ENCODE measurements around the gene UBE2E1.
A peak's percentile ranks its signal among the peaks of the same experiment; 100 is the strongest.
"Not testable (repeated sequence)": the region's sequence is repeated elsewhere in the genome, so short reads cannot be mapped to it uniquely, and the experiment has no call there.

UBE2E1 gene

GRCh38 chr3:23837286-23837685 lies 31.5 kb downstream of the UBE2E1 start:
- Histone ChIP-seq H3K36me3 (peaks cover 0 to 36% (median 14%) of the 10 kb centered on the region in 11 experiments; a peak in 16 of 22 replicates), H3K9me3 (replicated peaks in 1 of 11) (no peaks in the 10 kb centered on the region), H4K20me1 (peaks cover 11 to 100% (median 80%) of the 10 kb centered on the region in 11 experiments; a peak in 21 of 22 replicates), H3K4me3 (no peak overlapping the region), H3K4me2 (peak overlapping the region in 9 of 11 experiments; percentile 53 to 92 (median 86); a peak in 14 of 22 replicates), H3K27me3 (no peaks in the 10 kb centered on the region), H3K9ac (no peak overlapping the region), H3K4me1 (peaks cover 48 to 62% (median 52%) of the 10 kb centered on the region in 10 experiments), H3K27ac (no peak overlapping the region; a peak in 1 of 22 replicates)
- no peak for TF ChIP-seq Cebpa-rat (IDR thresholded peaks at IDR 0.05)

DNA sequence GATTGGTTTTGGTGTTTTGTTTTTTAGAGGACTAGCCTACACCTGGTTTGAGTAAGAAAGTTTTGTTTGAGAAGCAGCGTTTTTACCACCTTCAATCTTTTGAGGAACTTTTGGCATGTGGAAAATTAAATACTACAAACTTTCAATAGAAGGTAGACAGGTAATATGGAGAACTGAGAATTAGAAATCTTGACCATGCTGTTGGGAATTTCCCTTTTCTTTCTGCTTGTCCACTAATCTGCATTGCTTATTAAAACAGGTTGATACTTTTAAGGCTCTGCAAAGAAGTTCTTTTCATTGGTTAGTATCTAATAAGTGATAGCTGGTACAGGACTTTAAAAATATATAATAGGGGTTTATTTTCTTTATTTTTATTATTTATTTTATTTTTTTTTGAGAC lies 31.9 kb downstream of the UBE2E1 start:
- Histone ChIP-seq H3K27ac (no peak overlapping the region), H3K9me3 (replicated peaks in 1 of 11) (no peaks in the 10 kb centered on the region), H3K4me2 (peak overlapping the region in 3 of 11 experiments; percentile 18 to 86 (median 62); a peak in 3 of 22 replicates), H3K27me3 (no peaks in the 10 kb centered on the region), H3K4me3 (no peak overlapping the region), H3K9ac (no peak overlapping the region), H3K36me3 (peaks cover 0 to 36% (median 14%) of the 10 kb centered on the region in 11 experiments; a peak in 15 of 22 replicates), H4K20me1 (peaks cover 11 to 100% (median 80%) of the 10 kb centered on the region in 11 experiments; a peak in 21 of 22 replicates), H3K4me1 (peaks cover 44 to 58% (median 48%) of the 10 kb centered on the region in 10 experiments)
- TF ChIP-seq Cebpa-rat (IDR thresholded peaks at IDR 0.05) = no peak

- no peak overlapping the region for H3K27ac ChIP-seq
- no peaks in the 10 kb centered on the region for H3K27me3 ChIP-seq
- H3K4me2 ChIP-seq = no peak overlapping the region
- no peak for TF ChIP-seq Cebpa-rat (IDR thresholded peaks at IDR 0.05)
- H3K36me3 ChIP-seq = peaks cover 0 to 56% (median 31%) of the 10 kb centered on the region in 11 experiments; a peak in 19 of 22 replicates
- no peaks in the 10 kb centered on the region for H3K9me3 ChIP-seq (replicated peaks in 1 of 11)
- H3K4me3 ChIP-seq = no peak overlapping the region
- H4K20me1 ChIP-seq = peaks cover 27 to 100% (median 89%) of the 10 kb centered on the region in 11 experiments; a peak in 21 of 22 replicates
- H3K9ac ChIP-seq = no peak overlapping the region
- H3K4me1 ChIP-seq = peaks cover 21 to 57% (median 30%) of the 10 kb centered on the region in 10 experiments
Measured at GRCh38 chr3:23840521-23840920, 34.8 kb downstream of the UBE2E1 start.

DNA sequence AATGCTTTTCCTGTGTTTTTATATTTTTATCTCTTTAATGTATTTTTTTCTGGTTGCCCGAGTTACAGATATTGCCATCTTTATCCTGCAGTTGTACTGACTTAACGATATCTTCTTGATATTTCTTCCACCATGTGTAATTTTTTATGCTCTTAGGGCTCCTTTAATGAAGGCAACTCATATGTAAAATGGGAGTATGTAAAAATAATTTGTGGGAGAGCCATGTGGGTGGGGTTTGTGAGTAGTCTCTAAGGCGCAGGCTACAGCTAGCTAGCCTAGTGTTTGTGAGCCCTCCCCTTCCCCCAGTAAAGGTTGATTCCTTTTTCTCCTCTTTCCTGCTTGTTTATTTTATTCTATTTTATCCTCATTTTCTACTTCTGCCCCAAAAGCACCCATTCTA lies 38.1 kb downstream of the UBE2E1 start:
- no peak overlapping the region for H3K27ac ChIP-seq
- H3K4me3 ChIP-seq = no peak overlapping the region
- H4K20me1 ChIP-seq = peaks cover 37 to 100% (median 92%) of the 10 kb centered on the region in 11 experiments; a peak in 21 of 22 replicates
- peaks cover 0 to 10% (median 3%) of the 10 kb centered on the region in 11 experiments; a peak in 9 of 22 replicates for H3K9me3 ChIP-seq (replicated peaks in 1 of 11)
- peaks cover 6 to 34% (median 10%) of the 10 kb centered on the region in 10 experiments; a peak in 16 of 20 replicates for H3K4me1 ChIP-seq
- H3K9ac ChIP-seq = no peak overlapping the region
- no peak for TF ChIP-seq Cebpa-rat (IDR thresholded peaks at IDR 0.05)
- peak overlapping the region in 1 of 11 experiments; percentile 78; a peak in 1 of 22 replicates for H3K4me2 ChIP-seq
- peaks cover 0 to 69% (median 33%) of the 10 kb centered on the region in 11 experiments; a peak in 19 of 22 replicates for H3K36me3 ChIP-seq
- H3K27me3 ChIP-seq = no peaks in the 10 kb centered on the region

- H4K20me1 ChIP-seq = peaks cover 34 to 100% (median 91%) of the 10 kb centered on the region in 11 experiments; a peak in 21 of 22 replicates
- peaks cover 6 to 34% (median 10%) of the 10 kb centered on the region in 10 experiments; a peak in 15 of 20 replicates for H3K4me1 ChIP-seq
- peak overlapping the region in 8 of 11 experiments; percentile 7 to 78 (median 36); a peak in 10 of 22 replicates for H3K4me2 ChIP-seq
- no peak overlapping the region for H3K4me3 ChIP-seq
- peaks cover 5 to 78% (median 47%) of the 10 kb centered on the region in 11 experiments; a peak in 21 of 22 replicates for H3K36me3 ChIP-seq
- TF ChIP-seq Cebpa-rat (IDR thresholded peaks at IDR 0.05) = no peak
- H3K9ac ChIP-seq = no peak overlapping the region
- no peaks in the 10 kb centered on the region for H3K27me3 ChIP-seq
- H3K9me3 ChIP-seq (replicated peaks in 1 of 11) = peaks cover 4 to 25% (median 13%) of the 10 kb centered on the region in 11 experiments; a peak in 18 of 22 replicates
- H3K27ac ChIP-seq = peak overlapping the region in 1 of 11 experiments; percentile 19; a peak in 1 of 22 replicates
Measured at GRCh38 chr3:23845326-23846216, 39.8 kb downstream of the UBE2E1 start.

DNA sequence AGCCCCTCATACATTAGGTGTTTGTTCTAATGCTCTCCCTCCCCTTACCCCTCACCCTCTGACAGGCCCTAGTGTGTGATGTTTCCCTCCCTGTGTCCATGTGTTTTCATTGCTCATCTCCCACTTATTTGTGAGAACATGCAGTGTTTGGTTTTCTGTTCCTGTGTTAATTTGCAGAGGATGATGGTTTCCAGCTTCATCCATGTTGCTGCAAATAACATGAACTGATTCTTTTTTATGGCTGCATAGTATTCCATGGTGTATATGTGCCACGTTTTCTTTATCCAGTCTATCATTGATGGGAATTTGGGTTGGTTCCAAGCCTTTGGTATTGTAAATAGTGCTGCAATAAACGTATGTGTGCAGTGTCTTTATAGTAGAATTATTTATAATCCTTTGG lies 43.7 kb downstream of the UBE2E1 start:
- peaks cover 13 to 46% (median 34%) of the 10 kb centered on the region in 11 experiments for H3K9me3 ChIP-seq (replicated peaks in 1 of 11)
- H3K9ac ChIP-seq, H3K4me3 ChIP-seq, H3K27ac ChIP-seq, H3K4me2 ChIP-seq, H3K27me3 ChIP-seq: not testable (repeated sequence)
- H3K36me3 ChIP-seq = peaks cover 22 to 83% (median 65%) of the 10 kb centered on the region in 11 experiments
- H3K4me1 ChIP-seq = peaks cover 6 to 29% (median 9%) of the 10 kb centered on the region in 10 experiments; a peak in 15 of 20 replicates
- peaks cover 31 to 100% (median 93%) of the 10 kb centered on the region in 11 experiments; a peak in 21 of 22 replicates for H4K20me1 ChIP-seq

DNA sequence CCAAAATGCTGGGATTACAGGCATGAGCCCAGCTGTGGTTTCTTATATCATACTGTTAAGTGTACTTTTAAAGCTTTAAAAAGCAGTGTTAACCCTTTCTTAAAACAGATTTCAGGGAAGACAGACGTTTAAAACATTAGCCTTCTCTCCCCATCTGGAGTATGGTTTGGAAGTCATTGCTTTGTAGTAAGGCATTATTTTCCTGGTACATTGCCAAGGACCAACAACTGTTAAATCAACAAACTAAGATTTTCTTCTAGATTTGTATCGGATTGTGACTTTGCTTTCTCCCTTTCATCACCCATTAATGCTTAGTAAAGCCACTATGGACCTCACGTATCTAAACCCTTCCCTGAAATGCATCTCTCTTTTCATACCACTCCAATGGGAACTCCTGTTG lies 50.5 kb downstream of the UBE2E1 start:
- Histone ChIP-seq H4K20me1 (peaks cover 62 to 100% (median 97%) of the 10 kb centered on the region in 11 experiments), H3K4me2 (peak overlapping the region; percentile 62 to 90 (median 74)), H3K27ac (peak overlapping the region; percentile 2 to 76 (median 59); a peak in 16 of 22 replicates), H3K4me1 (peaks cover 45 to 62% (median 51%) of the 10 kb centered on the region in 10 experiments), H3K36me3 (peaks cover 26 to 53% (median 44%) of the 10 kb centered on the region in 11 experiments), H3K9me3 (replicated peaks in 1 of 11) (peaks cover 7 to 26% (median 16%) of the 10 kb centered on the region in 11 experiments; a peak in 21 of 22 replicates), H3K4me3 (peak overlapping the region in 1 of 10 experiments; percentile 1; a peak in 2 of 20 replicates), H3K27me3 (no peaks in the 10 kb centered on the region), H3K9ac (peak overlapping the region in 9 of 11 experiments; percentile 13 to 70 (median 48); a peak in 13 of 22 replicates)
- TF ChIP-seq Cebpa-rat (IDR thresholded peaks at IDR 0.05) = no peak

DNA sequence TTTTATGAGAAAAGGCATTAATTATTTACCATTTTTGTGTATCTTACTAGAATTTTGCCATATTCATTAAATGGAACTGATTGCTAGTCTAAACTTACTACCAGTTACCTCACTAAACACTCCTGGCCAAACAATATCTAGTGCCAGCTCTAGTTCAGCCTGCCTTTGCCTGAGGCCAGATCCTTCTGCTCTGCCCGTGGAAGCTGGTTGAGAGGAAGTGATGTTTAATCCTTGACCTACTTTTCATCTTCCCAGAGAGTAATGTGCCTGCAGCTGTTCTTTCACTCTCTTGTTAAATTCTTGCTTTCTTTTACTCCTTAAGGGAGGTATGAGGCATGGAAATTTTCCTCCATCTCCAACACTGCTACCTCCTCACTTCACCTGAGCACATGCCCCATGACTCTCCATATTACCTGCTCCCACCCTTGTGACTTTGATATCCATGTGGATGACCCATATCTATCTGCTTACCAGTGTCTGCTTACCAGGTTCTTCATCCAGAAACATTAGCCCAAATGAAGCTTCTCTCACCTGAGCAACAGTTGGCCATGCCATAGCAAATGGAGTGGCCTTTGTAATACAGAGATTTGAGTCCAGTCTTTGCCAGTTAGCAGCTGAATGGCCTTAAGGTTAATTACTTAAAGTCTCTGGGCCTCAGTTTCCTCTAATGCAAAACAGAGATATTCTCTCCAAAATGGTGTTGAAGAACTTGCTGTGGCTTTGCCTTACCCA lies 53.4 kb downstream of the UBE2E1 start:
- H3K4me1 ChIP-seq = peaks cover 45 to 66% (median 57%) of the 10 kb centered on the region in 10 experiments
- peak overlapping the region in 4 of 11 experiments; percentile 3 to 34 (median 16); a peak in 4 of 22 replicates for H3K27ac ChIP-seq
- H3K9me3 ChIP-seq (replicated peaks in 1 of 11) = peaks cover 0 to 17% (median 5%) of the 10 kb centered on the region in 11 experiments; a peak in 9 of 22 replicates
- H3K4me3 ChIP-seq = no peak overlapping the region
- peaks cover 71 to 100% (median 98%) of the 10 kb centered on the region in 11 experiments for H4K20me1 ChIP-seq
- no peak for TF ChIP-seq Cebpa-rat (IDR thresholded peaks at IDR 0.05)
- H3K4me2 ChIP-seq = peak overlapping the region; percentile 58 to 88 (median 70)
- H3K27me3 ChIP-seq = no peaks in the 10 kb centered on the region
- H3K9ac ChIP-seq = no peak overlapping the region
- peaks cover 36 to 52% (median 44%) of the 10 kb centered on the region in 11 experiments for H3K36me3 ChIP-seq
